ENCODE data around the gene SRGAP2B.
"Not testable (repeated sequence)": the region's sequence is repeated elsewhere in the genome, so short reads cannot be mapped to it uniquely, and the experiment has no call there.

Gene SRGAP2B

DNA sequence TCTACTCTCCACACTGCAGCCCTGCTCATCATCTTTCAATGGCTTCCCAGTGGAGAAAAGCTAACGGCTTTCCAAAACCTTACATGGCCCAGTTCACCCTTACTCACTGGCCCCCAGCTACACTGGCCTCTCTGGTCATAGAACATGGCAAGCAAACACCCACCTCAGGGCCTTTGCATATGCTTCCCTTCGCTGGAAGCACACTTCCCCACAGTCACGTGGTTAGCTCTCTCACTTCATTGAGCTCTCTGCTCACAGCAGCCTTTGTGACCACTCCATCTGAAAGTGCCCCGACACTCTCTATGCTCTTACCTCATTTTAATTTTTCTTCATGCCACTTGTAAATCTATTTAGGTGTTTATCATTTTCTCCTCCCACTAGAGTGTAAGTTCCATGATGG, 83.3 kb downstream of the SRGAP2B start:
- H3K9me2 ChIP-seq (replicated peaks; ENCODE audit: low read depth, low read length); H3K9ac ChIP-seq (ENCODE audit: low read depth, low read length, poor library complexity, severe bottlenecking); H3K9me3 ChIP-seq (ENCODE audit: insufficient read depth, low read depth, low read length); H3K79me2 ChIP-seq (ENCODE audit: insufficient read depth, low read length); H3F3A ChIP-seq (ENCODE audit: low read depth); H3K4me1 ChIP-seq (ENCODE audit: insufficient read depth, low read length, poor library complexity, severe bottlenecking); H4K20me1 ChIP-seq (ENCODE audit: insufficient read depth, low read length, poor library complexity, severe bottlenecking); H3K4me3 ChIP-seq (ENCODE audit: low read length, poor library complexity, severe bottlenecking); H3K4me2 ChIP-seq (ENCODE audit: low read depth, low read length, poor library complexity, severe bottlenecking); H2AFZ ChIP-seq (ENCODE audit: low read length); H3K27me3 ChIP-seq (ENCODE audit: insufficient read depth, low read length, poor library complexity, severe bottlenecking); H3K36me3 ChIP-seq (ENCODE audit: insufficient read depth, low read length): not testable (repeated sequence)

GRCh38 chr1:145010580-145010979, 84.5 kb downstream of the SRGAP2B start:
- not testable (repeated sequence) for H3F3A ChIP-seq (ENCODE audit: low read depth); H3K9me2 ChIP-seq (replicated peaks; ENCODE audit: low read depth, low read length); H4K20me1 ChIP-seq (ENCODE audit: insufficient read depth, low read length, poor library complexity, severe bottlenecking); H3K4me2 ChIP-seq (ENCODE audit: low read depth, low read length, poor library complexity, severe bottlenecking); H3K4me1 ChIP-seq (ENCODE audit: insufficient read depth, low read length, poor library complexity, severe bottlenecking); H3K9me3 ChIP-seq (ENCODE audit: insufficient read depth, low read depth, low read length); H3K9ac ChIP-seq (ENCODE audit: low read depth, low read length, poor library complexity, severe bottlenecking); H3K4me3 ChIP-seq (ENCODE audit: low read length, poor library complexity, severe bottlenecking); H3K36me3 ChIP-seq (ENCODE audit: insufficient read depth, low read length); H3K27me3 ChIP-seq (ENCODE audit: insufficient read depth, low read length, poor library complexity, severe bottlenecking); H2AFZ ChIP-seq (ENCODE audit: low read length); H3K79me2 ChIP-seq (ENCODE audit: insufficient read depth, low read length)

GRCh38 chr1:145009928-145010327, 85.2 kb downstream of the SRGAP2B start:
- not testable (repeated sequence) for H3K9me3 ChIP-seq (ENCODE audit: insufficient read depth, low read depth, low read length); H3K4me3 ChIP-seq (ENCODE audit: low read length, poor library complexity, severe bottlenecking); H4K20me1 ChIP-seq (ENCODE audit: insufficient read depth, low read length, poor library complexity, severe bottlenecking); H3K36me3 ChIP-seq (ENCODE audit: insufficient read depth, low read length); H3K4me1 ChIP-seq (ENCODE audit: insufficient read depth, low read length, poor library complexity, severe bottlenecking); H3K27me3 ChIP-seq (ENCODE audit: insufficient read depth, low read length, poor library complexity, severe bottlenecking); H3K79me2 ChIP-seq (ENCODE audit: insufficient read depth, low read length); H3K9me2 ChIP-seq (replicated peaks; ENCODE audit: low read depth, low read length); H3F3A ChIP-seq (ENCODE audit: low read depth); H3K9ac ChIP-seq (ENCODE audit: low read depth, low read length, poor library complexity, severe bottlenecking); H3K4me2 ChIP-seq (ENCODE audit: low read depth, low read length, poor library complexity, severe bottlenecking); H2AFZ ChIP-seq (ENCODE audit: low read length)

GRCh38 chr1:145008388-145008787, 86.7 kb downstream of the SRGAP2B start:
- H2AFZ ChIP-seq (ENCODE audit: low read length); H3K4me2 ChIP-seq (ENCODE audit: low read depth, low read length, poor library complexity, severe bottlenecking); H3K4me1 ChIP-seq (ENCODE audit: insufficient read depth, low read length, poor library complexity, severe bottlenecking); H3K9me3 ChIP-seq (ENCODE audit: insufficient read depth, low read depth, low read length); H3K4me3 ChIP-seq (ENCODE audit: low read length, poor library complexity, severe bottlenecking); H3K9ac ChIP-seq (ENCODE audit: low read depth, low read length, poor library complexity, severe bottlenecking); H3K9me2 ChIP-seq (replicated peaks; ENCODE audit: low read depth, low read length); H3K36me3 ChIP-seq (ENCODE audit: insufficient read depth, low read length); H3K27me3 ChIP-seq (ENCODE audit: insufficient read depth, low read length, poor library complexity, severe bottlenecking); H3F3A ChIP-seq (ENCODE audit: low read depth); H4K20me1 ChIP-seq (ENCODE audit: insufficient read depth, low read length, poor library complexity, severe bottlenecking); H3K79me2 ChIP-seq (ENCODE audit: insufficient read depth, low read length): not testable (repeated sequence)

- not testable (repeated sequence) for H3F3A ChIP-seq (ENCODE audit: low read depth); H3K4me3 ChIP-seq (ENCODE audit: low read length, poor library complexity, severe bottlenecking)
These were observed 90.0 kb downstream of the SRGAP2B start for GRCh38 chr1:145005142-145005541.

DNA sequence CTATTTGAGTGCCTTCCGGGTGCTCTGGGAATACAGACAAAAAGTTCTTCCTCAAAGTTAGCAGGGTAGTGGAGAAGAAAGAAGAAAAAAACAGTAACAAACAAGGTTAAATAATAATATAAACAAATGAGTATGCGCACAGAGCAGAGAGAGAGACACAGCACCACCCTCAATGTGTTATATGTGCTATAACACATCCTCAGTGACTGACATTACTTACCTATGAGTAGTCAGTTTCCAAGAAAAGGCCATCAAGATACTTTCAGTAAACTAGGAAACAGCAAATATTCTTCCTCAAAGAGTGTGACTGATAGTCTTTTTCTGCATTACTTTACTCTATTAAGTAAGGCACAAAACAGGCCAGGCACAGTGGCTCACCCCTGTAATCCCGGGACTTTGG, 93.7 kb downstream of the SRGAP2B start:
- not testable (repeated sequence) for H3F3A ChIP-seq (ENCODE audit: low read depth); H3K79me2 ChIP-seq (ENCODE audit: insufficient read depth, low read length); H4K20me1 ChIP-seq (ENCODE audit: insufficient read depth, low read length, poor library complexity, severe bottlenecking); H3K9ac ChIP-seq (ENCODE audit: low read depth, low read length, poor library complexity, severe bottlenecking); H2AFZ ChIP-seq (ENCODE audit: low read length); H3K27me3 ChIP-seq (ENCODE audit: insufficient read depth, low read length, poor library complexity, severe bottlenecking); H3K4me2 ChIP-seq (ENCODE audit: low read depth, low read length, poor library complexity, severe bottlenecking); H3K4me1 ChIP-seq (ENCODE audit: insufficient read depth, low read length, poor library complexity, severe bottlenecking); H3K4me3 ChIP-seq (ENCODE audit: low read length, poor library complexity, severe bottlenecking); H3K36me3 ChIP-seq (ENCODE audit: insufficient read depth, low read length); H3K9me2 ChIP-seq (replicated peaks; ENCODE audit: low read depth, low read length); H3K9me3 ChIP-seq (ENCODE audit: insufficient read depth, low read depth, low read length)

More at GRCh38 chr1:145005142-145005541, 90.0 kb downstream of the SRGAP2B start:
- H3K36me3 ChIP-seq (ENCODE audit: insufficient read depth, low read length); H3K9me2 ChIP-seq (replicated peaks; ENCODE audit: low read depth, low read length); H3K79me2 ChIP-seq (ENCODE audit: insufficient read depth, low read length); H2AFZ ChIP-seq (ENCODE audit: low read length); H3K4me1 ChIP-seq (ENCODE audit: insufficient read depth, low read length, poor library complexity, severe bottlenecking); H3K27me3 ChIP-seq (ENCODE audit: insufficient read depth, low read length, poor library complexity, severe bottlenecking); H3K4me2 ChIP-seq (ENCODE audit: low read depth, low read length, poor library complexity, severe bottlenecking); H4K20me1 ChIP-seq (ENCODE audit: insufficient read depth, low read length, poor library complexity, severe bottlenecking); H3K9me3 ChIP-seq (ENCODE audit: insufficient read depth, low read depth, low read length); H3K9ac ChIP-seq (ENCODE audit: low read depth, low read length, poor library complexity, severe bottlenecking): not testable (repeated sequence)

DNA sequence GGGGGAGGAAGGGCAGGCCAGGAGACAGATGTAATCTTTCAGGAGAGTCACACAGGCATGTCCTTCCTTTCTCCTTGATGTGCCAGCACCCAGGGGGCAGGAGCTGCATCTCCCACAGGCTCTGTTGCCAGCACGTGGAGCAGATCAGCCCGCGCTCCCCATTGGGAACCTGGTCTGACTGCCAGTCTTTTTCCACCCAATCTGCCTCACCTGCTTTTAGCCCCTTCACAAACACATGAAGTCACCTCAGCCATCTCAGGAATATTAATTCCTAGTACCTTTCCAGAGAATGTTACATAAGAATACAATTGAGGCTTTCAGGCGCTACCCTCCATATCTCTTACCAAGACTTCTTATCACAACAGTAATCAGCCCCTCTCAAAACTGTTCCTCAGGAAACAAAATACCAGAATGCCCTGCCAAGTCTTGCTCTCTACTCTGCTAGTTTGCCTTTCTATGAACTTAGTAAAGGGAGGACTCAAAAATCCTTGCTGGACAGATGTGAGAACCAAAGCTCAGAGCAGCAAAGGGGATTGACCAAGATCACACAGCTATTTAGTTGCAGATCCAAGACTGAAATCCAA, 94.3 kb downstream of the SRGAP2B start:
- not testable (repeated sequence) for H2AFZ ChIP-seq (ENCODE audit: low read length); H3F3A ChIP-seq (ENCODE audit: low read depth); H3K9ac ChIP-seq (ENCODE audit: low read depth, low read length, poor library complexity, severe bottlenecking); H4K20me1 ChIP-seq (ENCODE audit: insufficient read depth, low read length, poor library complexity, severe bottlenecking); H3K9me2 ChIP-seq (replicated peaks; ENCODE audit: low read depth, low read length); H3K36me3 ChIP-seq (ENCODE audit: insufficient read depth, low read length); H3K4me2 ChIP-seq (ENCODE audit: low read depth, low read length, poor library complexity, severe bottlenecking); H3K4me3 ChIP-seq (ENCODE audit: low read length, poor library complexity, severe bottlenecking); H3K79me2 ChIP-seq (ENCODE audit: insufficient read depth, low read length); H3K9me3 ChIP-seq (ENCODE audit: insufficient read depth, low read depth, low read length); H3K27me3 ChIP-seq (ENCODE audit: insufficient read depth, low read length, poor library complexity, severe bottlenecking); H3K4me1 ChIP-seq (ENCODE audit: insufficient read depth, low read length, poor library complexity, severe bottlenecking)
